Measurements from ENCODE around the gene ATXN1.
"Not testable (repeated sequence)": the region's sequence is repeated elsewhere in the genome, so short reads cannot be mapped to it uniquely, and the experiment has no call there.

The ATXN1 gene

GRCh38 chr6:16265351-16266341 is 495.6 kb downstream of the ATXN1 start:
- Histone ChIP-seq H3K36me3 (ENCODE audit: control insufficient read depth, insufficient read depth, low read length) (no peaks in the 10 kb centered on the region), H3K9me3 (ENCODE audit: control insufficient read depth, low read length) (no peaks in the 10 kb centered on the region), H3K9ac (ENCODE audit: low read length) (no peak overlapping the region), H3K4me1 (ENCODE audit: control insufficient read depth, insufficient read depth, low read length) (no peaks in the 10 kb centered on the region), H3K4me3 (ENCODE audit: low read length) (no peak overlapping the region), H3K27me3 (ENCODE audit: control insufficient read depth, insufficient read depth, low read length) (no peaks in the 10 kb centered on the region)

GRCh38 chr6:16264785-16265184 is 496.5 kb downstream of the ATXN1 start:
- no peak overlapping the region for H3K9ac ChIP-seq (ENCODE audit: low read length)
- no peaks in the 10 kb centered on the region for H3K27me3 ChIP-seq (ENCODE audit: control insufficient read depth, insufficient read depth, low read length)
- no peaks in the 10 kb centered on the region for H3K36me3 ChIP-seq (ENCODE audit: control insufficient read depth, insufficient read depth, low read length)
- H3K4me1 ChIP-seq (ENCODE audit: control insufficient read depth, insufficient read depth, low read length) = no peaks in the 10 kb centered on the region
- H3K9me3 ChIP-seq (ENCODE audit: control insufficient read depth, low read length) = no peaks in the 10 kb centered on the region
- no peak overlapping the region for H3K4me3 ChIP-seq (ENCODE audit: low read length)

DNA sequence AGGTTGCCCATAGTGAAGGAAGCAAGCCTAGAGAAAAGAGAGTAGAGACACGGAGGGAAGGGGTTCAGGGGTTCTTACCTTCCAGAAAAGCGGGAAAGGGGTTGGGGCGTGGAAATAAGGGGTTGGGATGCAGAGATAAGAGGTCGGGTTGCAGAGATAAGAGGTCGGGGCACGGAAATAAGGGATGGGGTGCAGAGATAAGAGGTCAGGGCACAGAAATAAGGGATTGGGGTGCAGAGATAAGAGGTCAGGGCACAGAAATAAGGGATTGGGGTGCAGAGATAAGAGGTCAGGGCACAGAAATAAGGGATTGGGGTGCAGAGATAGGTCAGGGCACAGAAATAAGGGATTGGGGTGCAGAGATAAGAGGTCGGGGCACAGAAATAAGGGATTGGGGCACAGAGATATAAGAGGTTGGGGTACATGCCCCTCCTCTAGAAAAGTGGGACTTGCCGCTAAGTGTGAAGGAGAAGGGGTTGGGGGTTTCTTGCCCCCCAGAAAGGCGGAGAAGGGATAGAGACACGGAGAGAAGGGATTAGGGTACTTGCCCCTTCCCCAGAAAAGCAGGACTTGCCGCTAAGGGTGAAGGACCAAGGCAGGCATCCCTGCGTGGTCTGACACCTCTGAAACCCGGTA is 497.7 kb downstream of the ATXN1 start:
- H3K9ac ChIP-seq (ENCODE audit: low read length); H3K27me3 ChIP-seq (ENCODE audit: control insufficient read depth, insufficient read depth, low read length); H3K9me3 ChIP-seq (ENCODE audit: control insufficient read depth, low read length); H3K4me3 ChIP-seq (ENCODE audit: low read length); H3K4me1 ChIP-seq (ENCODE audit: control insufficient read depth, insufficient read depth, low read length); H3K36me3 ChIP-seq (ENCODE audit: control insufficient read depth, insufficient read depth, low read length): not testable (repeated sequence)

- not testable (repeated sequence) for H3K4me1 ChIP-seq (ENCODE audit: control insufficient read depth, insufficient read depth, low read length); H3K4me3 ChIP-seq (ENCODE audit: low read length); H3K36me3 ChIP-seq (ENCODE audit: control insufficient read depth, insufficient read depth, low read length); H3K27me3 ChIP-seq (ENCODE audit: control insufficient read depth, insufficient read depth, low read length); H3K9ac ChIP-seq (ENCODE audit: low read length); H3K9me3 ChIP-seq (ENCODE audit: control insufficient read depth, low read length)
Observed at GRCh38 chr6:16262773-16263172, 498.5 kb downstream of the ATXN1 start.

DNA sequence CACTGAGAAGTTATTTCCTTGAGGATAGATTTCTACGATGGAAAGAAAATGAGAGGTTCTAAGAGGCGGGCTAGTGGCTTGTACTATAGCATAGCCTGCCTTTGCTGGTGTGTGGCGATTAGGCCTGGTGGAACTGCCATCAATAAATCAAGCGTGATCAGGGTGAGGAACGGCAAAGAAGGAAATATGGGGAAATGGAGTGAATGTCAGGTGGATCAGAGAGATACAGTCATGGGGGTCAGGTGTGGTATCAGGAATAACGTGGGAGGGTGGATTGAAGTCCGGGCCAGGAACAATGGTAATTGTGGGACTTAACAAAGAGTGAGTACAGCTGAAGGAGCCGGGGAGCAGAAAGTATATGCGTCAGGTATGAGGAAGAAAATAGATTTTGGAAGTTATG is 500.7 kb downstream of the ATXN1 start:
- not testable (repeated sequence) for H3K27me3 ChIP-seq (ENCODE audit: control insufficient read depth, insufficient read depth, low read length); H3K4me1 ChIP-seq (ENCODE audit: control insufficient read depth, insufficient read depth, low read length); H3K36me3 ChIP-seq (ENCODE audit: control insufficient read depth, insufficient read depth, low read length); H3K9me3 ChIP-seq (ENCODE audit: control insufficient read depth, low read length); H3K4me3 ChIP-seq (ENCODE audit: low read length); H3K9ac ChIP-seq (ENCODE audit: low read length)

GRCh38 chr6:16259604-16260003 is 501.7 kb downstream of the ATXN1 start:
- not testable (repeated sequence) for H3K9me3 ChIP-seq (ENCODE audit: control insufficient read depth, low read length); H3K9ac ChIP-seq (ENCODE audit: low read length)

GRCh38 chr6:16258709-16259075 is 502.6 kb downstream of the ATXN1 start:
- Histone ChIP-seq H3K36me3 (ENCODE audit: control insufficient read depth, insufficient read depth, low read length) (no peaks in the 10 kb centered on the region), H3K9ac (ENCODE audit: low read length) (no peak overlapping the region), H3K27me3 (ENCODE audit: control insufficient read depth, insufficient read depth, low read length) (no peaks in the 10 kb centered on the region), H3K4me3 (ENCODE audit: low read length) (no peak overlapping the region), H3K4me1 (ENCODE audit: control insufficient read depth, insufficient read depth, low read length) (peaks cover 3% of the 10 kb centered on the region), H3K9me3 (ENCODE audit: control insufficient read depth, low read length) (no peaks in the 10 kb centered on the region)

More at GRCh38 chr6:16259604-16260003, 501.7 kb downstream of the ATXN1 start:
- not testable (repeated sequence) for H3K4me3 ChIP-seq (ENCODE audit: low read length); H3K36me3 ChIP-seq (ENCODE audit: control insufficient read depth, insufficient read depth, low read length); H3K4me1 ChIP-seq (ENCODE audit: control insufficient read depth, insufficient read depth, low read length); H3K27me3 ChIP-seq (ENCODE audit: control insufficient read depth, insufficient read depth, low read length)

DNA sequence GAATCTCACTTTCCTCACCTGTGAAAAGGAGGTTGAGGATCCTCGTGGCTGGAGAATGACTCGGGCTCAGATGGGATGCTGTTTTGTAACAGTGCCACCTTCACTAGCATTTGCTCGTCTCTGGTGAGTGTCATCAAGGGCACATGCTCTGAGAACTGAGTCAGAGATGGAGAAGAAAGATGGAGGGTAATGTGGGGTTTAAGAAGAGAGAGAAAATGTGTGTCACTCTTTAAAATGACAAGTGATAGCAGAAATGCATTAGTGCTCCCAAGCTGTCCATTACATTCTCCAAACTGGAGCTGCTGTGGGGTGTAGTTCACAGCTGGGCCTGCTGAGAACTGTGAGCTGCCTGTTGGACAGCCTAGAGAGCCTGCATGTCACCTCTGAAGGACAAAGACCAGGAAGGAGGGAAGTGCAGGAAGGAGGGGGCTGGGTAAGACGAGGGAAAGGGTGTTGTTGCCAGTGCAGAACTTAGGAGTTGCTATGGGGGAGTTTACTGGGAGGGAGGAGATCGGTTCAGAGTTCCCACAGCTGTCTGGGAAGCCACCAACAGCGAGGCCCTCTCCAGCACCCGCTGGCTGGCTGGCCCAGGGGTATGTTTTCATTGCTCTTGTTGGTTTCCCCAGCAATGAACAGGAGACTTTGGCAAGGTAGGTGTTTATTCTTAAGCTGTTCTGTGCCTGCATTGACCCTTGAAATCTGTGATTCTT is 503.1 kb downstream of the ATXN1 start:
- H3K36me3 ChIP-seq (ENCODE audit: control insufficient read depth, insufficient read depth, low read length) = no peaks in the 10 kb centered on the region
- H3K9ac ChIP-seq (ENCODE audit: low read length) = no peak overlapping the region
- no peak overlapping the region for H3K4me3 ChIP-seq (ENCODE audit: low read length)
- H3K27me3 ChIP-seq (ENCODE audit: control insufficient read depth, insufficient read depth, low read length) = no peaks in the 10 kb centered on the region
- H3K9me3 ChIP-seq (ENCODE audit: control insufficient read depth, low read length) = no peaks in the 10 kb centered on the region
- peaks cover 3% of the 10 kb centered on the region for H3K4me1 ChIP-seq (ENCODE audit: control insufficient read depth, insufficient read depth, low read length)

- H3K36me3 ChIP-seq (ENCODE audit: control insufficient read depth, insufficient read depth, low read length) = no peaks in the 10 kb centered on the region
- no peak overlapping the region for H3K4me3 ChIP-seq (ENCODE audit: low read length)
- peaks cover 13% of the 10 kb centered on the region for H3K4me1 ChIP-seq (ENCODE audit: control insufficient read depth, insufficient read depth, low read length)
- H3K27me3 ChIP-seq (ENCODE audit: control insufficient read depth, insufficient read depth, low read length) = no peaks in the 10 kb centered on the region
- no peaks in the 10 kb centered on the region for H3K9me3 ChIP-seq (ENCODE audit: control insufficient read depth, low read length)
- no peak overlapping the region for H3K9ac ChIP-seq (ENCODE audit: low read length)
Observed at GRCh38 chr6:16256781-16257180, 504.5 kb downstream of the ATXN1 start.

- H3K36me3 ChIP-seq (ENCODE audit: control insufficient read depth, insufficient read depth, low read length) = no peaks in the 10 kb centered on the region
- no peak overlapping the region for H3K4me3 ChIP-seq (ENCODE audit: low read length)
- H3K9ac ChIP-seq (ENCODE audit: low read length) = no peak overlapping the region
- H3K4me1 ChIP-seq (ENCODE audit: control insufficient read depth, insufficient read depth, low read length) = peaks cover 13% of the 10 kb centered on the region
- H3K27me3 ChIP-seq (ENCODE audit: control insufficient read depth, insufficient read depth, low read length) = no peaks in the 10 kb centered on the region
- no peaks in the 10 kb centered on the region for H3K9me3 ChIP-seq (ENCODE audit: control insufficient read depth, low read length)
Observed at GRCh38 chr6:16254535-16254934, 506.7 kb downstream of the ATXN1 start.

GRCh38 chr6:16253399-16254144 is 507.7 kb downstream of the ATXN1 start:
- Histone ChIP-seq H3K36me3 (ENCODE audit: control insufficient read depth, insufficient read depth, low read length) (no peaks in the 10 kb centered on the region), H3K4me1 (ENCODE audit: control insufficient read depth, insufficient read depth, low read length) (peaks cover 13% of the 10 kb centered on the region), H3K4me3 (ENCODE audit: low read length) (no peak overlapping the region), H3K27me3 (ENCODE audit: control insufficient read depth, insufficient read depth, low read length) (no peaks in the 10 kb centered on the region), H3K9ac (ENCODE audit: low read length) (no peak overlapping the region), H3K9me3 (ENCODE audit: control insufficient read depth, low read length) (no peaks in the 10 kb centered on the region)
